ENCODE results near the gene SELENOK.

Gene SELENOK

GRCh38 chr3:53881691-53882593 is 9.7 kb downstream of the SELENOK start, which contains the start of gene ACTR8:
Gene ACTR8 (minus strand): TSS chr3:53882152. CDS start chr3:53882101, 51 bp downstream.
- peak; percentile 85 for DNase-seq

DNA sequence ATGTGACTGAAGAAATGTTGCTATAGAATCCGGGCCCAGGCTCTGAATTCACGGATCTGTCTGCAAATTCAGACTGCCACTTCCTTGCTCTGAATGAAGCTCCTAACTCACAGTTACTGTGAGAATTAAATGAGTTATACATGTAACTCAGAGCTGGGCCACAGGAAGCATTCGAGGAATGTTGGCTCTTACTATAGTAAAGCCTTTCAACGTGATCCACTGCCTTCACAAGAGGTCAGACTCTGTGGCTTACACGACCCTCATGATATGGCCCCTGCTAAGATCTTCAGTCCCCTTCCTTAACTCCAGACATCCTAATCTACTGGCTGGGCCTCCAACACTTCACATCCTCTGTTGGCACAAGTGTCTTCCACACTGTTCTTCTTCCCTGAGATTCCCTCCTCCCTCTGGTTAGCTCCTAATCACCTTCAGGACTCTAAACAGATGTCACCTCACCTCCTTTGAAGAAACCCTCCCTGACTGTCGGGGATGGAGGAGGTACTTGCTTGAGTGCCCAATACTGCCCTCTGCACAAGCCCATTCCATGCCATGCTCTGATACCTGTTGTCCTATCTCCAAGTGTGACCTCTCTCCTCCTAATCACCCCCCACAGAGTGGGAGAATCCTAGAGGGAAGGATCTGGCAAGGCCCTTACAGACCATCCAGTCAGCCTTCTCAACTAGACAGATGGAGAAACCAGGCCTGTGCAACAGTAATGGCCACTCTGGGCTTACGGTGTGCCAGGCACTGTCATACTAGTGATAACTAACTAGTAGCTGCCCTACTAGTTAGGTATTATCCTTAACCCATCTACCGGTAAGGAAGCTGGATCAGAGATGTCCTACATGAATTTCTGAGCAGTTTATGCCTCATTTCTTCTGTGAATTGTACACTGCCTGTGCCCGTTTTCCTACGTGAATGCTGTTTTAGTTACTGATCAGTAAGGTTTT is 11.0 kb downstream of the SELENOK start:
- peak; percentile 42 for DNase-seq

- DNase-seq, result no peak
Measured at GRCh38 chr3:53865732-53866499, 25.7 kb downstream of the SELENOK start.

- no peak for DNase-seq
Measured at GRCh38 chr3:53863145-53863544, 28.5 kb downstream of the SELENOK start.

DNA sequence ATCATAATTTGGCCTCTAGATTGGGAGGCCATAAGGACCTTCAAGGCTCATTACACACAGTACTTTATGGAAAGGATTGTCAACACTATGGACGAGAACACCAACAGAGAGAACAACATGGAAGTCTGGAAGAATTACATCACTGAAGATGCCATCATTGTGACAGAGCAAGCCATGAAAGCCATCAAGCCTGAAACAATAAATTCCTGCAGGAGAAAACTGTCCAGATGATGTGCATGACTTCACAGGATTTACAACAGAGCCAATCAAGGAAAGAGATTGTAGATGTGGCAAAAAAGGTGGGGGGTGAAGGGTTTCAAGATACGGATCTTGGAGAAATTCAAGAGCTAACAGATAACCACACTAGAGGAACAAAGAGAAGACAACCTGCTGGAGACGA is 29.4 kb downstream of the SELENOK start:
- no peak for DNase-seq

- no peak for DNase-seq
Measured at GRCh38 chr3:53860196-53860595, 31.5 kb downstream of the SELENOK start.

DNA sequence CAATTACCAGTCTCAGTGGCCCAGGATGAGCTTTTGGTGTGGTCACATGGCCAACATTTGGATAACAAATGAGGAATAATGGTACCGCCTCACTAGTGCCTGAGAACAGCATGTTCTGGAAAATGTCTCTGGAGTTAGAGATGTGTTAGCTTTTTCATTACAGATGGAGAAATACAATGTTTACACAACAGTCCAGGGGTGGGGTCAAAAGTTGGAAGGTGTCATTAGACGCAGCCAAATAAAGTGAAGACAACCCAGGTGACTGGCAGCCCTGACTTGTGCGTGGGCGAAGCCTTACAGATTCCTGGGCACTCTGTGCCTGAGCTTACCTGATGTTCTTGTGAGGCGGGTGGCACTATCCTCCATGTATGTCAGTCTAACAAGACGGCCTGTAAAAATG is 32.5 kb downstream of the SELENOK start:
- DNase-seq, result no peak

GRCh38 chr3:53858096-53858741 is 33.4 kb downstream of the SELENOK start:
- DNase-seq, result no peak

DNA sequence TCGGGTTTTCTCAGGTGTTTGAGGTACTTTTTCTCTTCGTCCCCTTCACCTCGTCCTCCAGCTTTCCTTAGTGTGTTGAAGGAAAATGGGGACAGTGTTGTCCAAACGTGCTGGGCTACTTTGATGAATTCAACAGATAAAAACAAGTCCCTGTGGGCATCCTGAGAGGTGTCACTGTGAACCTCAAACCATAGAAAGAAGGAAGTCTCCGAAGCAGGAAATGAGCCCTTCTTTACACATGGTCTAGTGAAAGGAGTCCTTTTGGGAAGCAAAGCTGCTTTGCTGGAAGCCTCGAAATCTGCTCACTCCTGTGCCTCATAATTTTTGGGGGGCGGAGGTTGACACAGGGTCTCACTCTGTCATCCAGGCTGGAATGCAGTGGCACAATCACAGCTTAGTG is 34.7 kb downstream of the SELENOK start:
- no peak for DNase-seq

DNA sequence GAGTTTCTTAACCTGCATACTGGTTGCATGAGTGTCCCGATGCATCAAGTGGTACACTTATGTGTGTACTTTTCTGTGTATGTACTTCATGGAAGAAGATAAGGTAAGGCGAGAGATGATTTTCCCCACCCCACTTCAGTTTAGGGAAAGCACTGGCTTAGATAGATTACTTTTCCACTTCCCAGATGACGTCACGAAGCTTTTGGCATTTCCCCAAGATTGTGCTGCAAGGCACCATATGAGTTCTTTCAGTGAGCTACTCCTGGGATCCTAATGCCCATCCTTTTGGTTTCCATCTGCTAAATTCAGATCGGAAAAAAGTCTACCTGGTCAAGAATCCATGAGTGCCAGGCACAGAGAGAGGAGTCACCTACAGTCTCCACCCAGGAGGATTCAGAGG is 40.8 kb downstream of the SELENOK start:
- DNase-seq, result peak; percentile 40

GRCh38 chr3:53849916-53850315 is 41.7 kb downstream of the SELENOK start:
- DNase-seq, result no peak

DNA sequence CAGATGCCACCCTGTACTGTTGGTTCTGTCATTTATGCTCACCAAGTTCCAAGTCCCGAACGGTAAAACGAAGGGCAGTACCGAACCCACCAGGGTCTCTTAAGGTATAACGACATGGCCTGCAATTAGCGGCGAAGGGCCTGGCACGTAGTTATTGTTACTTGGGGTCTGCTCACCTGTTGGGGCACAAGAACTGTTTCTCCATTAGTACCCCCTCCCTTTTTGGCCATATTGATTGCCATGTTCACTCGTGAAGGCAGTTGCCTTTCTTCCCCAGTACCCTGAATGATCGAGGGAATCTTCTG is 44.9 kb downstream of the SELENOK start:
- no peak for DNase-seq

GRCh38 chr3:53846134-53846850 is 45.4 kb downstream of the SELENOK start, which contains the start of the genes CHDH and IL17RB:
Gene CHDH (minus strand): TSS chr3:53846419. CDS start chr3:53824008, 22,411 bp downstream.
Gene IL17RB (plus strand): TSS chr3:53846568. CDS start chr3:53846589, 21 bp downstream.
- DNase-seq, result peak; percentile 18

DNA sequence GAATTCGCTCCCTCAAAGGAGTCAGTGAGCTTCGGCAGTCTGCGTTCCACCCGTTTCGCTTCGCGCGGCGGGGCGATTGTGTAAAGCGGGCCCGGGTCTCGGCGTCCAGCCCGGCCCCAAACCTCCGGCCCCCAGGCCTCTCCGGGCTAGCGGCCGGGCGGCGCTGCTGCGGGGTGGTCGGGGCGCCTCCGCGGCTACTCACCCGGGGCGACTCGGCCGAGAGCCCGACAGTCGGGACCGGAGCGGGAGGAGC is 45.9 kb downstream of the SELENOK start:
- DNase-seq, result no peak

DNA sequence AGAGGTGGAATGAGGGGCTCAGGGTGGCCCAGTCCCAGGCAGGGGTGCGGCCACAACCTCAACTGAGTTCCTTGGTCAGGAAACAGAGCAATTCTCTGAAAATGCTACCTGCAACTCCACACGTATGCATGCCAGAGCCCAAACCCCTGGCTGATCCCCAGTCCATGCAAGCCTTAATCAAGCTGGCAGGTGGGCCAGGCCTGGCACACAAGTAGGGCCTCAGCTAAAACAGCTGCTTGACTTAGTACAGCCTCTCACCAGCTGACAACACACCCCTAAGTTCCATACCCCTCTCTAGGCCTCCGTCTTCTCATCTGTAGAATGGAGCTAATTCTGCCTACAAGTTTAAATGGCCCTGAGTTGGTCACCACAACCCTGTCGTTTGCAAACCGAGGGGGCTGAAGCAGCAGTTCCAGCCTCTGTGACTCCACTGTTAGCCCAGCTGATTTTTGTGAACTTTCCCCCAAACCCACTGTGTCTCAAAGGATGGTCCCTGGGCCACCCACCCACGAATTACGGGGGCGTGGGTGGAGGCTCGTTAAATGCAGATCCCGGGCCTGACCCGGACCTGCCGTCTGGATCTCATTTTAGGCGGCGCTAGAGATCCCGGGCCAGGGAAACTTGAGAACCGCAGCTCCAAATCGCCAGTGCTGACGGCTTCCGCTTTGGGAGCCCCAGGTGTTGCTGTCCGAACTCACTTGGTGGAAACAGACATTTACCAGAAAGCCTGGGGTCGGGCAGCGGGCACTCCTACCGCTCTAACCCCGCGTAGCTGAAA is 46.4 kb downstream of the SELENOK start:
- peak; percentile 28 for DNase-seq

DNA sequence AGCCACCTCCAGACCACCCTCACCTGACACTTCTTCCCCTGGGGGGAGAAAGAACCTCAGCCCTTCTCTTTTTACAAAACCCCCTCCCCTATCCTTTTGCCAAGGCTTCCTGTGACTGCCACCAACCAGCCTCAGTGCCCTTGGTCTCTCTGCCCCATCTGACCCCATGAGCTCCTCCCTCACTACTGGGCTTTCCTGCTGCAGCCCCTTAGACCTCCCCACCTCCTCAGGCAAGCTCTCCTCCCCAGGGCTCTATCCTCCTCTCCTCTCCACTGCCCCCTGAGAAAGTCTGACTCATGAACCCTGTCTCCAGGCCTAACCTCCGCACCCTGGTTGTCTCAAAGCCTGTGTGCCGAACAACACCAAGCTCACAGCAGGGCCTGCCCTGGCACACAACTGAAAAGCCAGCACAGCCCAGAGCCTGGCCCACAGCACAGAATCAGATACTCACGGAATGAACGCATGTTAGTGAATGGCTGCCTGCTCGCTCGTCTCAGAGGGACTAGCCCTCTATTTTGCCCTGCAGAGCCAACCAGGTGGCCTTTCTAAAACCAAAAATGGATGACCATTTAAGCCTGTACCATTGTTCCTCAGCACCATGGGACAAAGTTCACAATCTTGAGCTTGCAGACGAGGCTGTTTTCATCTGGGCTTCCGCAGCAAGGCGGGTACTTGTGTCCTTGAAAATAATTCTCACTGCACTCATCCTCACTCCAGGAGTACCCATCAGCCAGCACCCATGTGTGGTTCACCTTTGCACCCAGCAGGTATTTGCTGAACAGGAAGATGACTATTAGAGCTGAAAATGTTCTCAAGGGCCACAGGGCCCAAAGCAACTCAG is 47.2 kb downstream of the SELENOK start:
- DNase-seq, result no peak

- DNase-seq, result no peak
Measured at GRCh38 chr3:53843195-53844177, 48.2 kb downstream of the SELENOK start.

- no peak for DNase-seq
Measured at GRCh38 chr3:53842436-53843194, 49.0 kb downstream of the SELENOK start.
